Left renal cortex interstitium (tissue), 4 donors: Measurements from ENCODE around the gene BMPR1B. TPM values are rescaled to one million over a fixed set of nuclear protein-coding genes. Genes with fewer than 3 reads are reported as not detected.

Source experiments
- DNase-seq, 4 donors: peaks; one replicate each; pipeline ENCODE4 v3.0.0-alpha.2; 2013; ENCODE audit warnings: low read depth in 4 of 4, low spot score in 2 of 4, missing footprints in 1 of 4
- polyA plus RNA-seq, 4 donors: library from polyadenylated mRNA; unstranded; fragments of 120-200 nt; gene quantifications; one replicate each; pipeline ENCODE4 v1.2.1, GENCODE V29; 2013; ENCODE audit not compliant: insufficient read length in 4 of 4

BMPR1B gene
- polyA plus RNA-seq, 4 donors, result 20.4 to 27.2 (median 23.7) TPM

DNA sequence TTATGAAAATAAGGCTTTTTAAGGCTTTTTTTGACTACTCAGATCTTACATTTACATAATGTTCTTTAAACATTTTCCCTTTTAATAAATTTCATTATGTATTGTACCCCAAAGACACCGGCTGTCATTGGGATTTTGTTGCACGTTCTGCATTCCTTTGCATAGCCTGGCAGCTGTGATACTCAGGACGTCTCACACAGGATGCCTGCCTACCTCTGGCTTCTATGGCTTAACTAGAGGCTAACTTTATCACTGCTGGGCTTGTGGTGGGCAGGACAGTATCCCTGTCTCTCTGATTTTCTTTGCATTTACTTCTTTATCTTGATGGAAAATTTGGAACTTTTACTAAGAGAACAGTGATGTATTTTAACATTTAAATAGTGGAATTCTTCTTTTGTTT is 147.8 kb downstream of the BMPR1B start:
- no peak for DNase-seq

DNA sequence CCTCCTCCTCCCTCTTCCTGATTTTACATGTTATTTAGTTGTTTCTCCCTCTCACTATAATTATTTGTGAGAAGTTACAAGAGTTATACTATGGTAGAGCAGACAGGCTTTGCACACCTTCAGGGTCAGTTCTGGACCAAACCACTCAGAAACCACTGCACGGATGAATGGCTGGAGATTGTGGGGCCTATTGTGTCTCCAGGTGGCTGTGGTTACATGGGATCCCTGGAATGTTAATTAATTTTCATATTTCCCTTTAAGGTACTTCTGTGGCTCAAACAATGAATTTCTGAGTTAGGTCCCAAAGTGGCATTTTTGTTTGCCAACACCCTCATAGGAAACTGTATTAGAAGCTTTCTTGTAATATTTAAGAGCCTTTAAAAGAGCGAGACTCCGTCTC is 151.9 kb downstream of the BMPR1B start:
- no peak for DNase-seq

DNA sequence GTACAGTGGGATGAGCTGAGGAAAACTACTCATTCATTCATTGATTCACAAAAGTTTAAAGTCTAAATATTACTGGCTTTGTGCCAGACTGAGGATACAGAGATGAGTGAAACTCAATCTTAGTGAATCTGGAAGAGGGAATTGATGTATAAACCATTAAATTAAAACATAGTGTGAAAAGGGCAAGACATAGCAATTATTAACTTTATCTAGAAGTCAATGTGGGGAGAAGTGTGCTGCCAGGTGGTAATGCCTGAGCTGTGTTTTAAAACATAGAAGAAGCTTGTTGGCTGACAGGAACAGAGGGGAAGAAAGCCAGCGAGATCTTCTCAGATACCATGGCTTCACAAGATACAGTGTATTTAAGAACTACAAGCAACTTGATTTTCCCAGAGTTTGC is 153.4 kb downstream of the BMPR1B start:
- DNase-seq, result no peak

DNA sequence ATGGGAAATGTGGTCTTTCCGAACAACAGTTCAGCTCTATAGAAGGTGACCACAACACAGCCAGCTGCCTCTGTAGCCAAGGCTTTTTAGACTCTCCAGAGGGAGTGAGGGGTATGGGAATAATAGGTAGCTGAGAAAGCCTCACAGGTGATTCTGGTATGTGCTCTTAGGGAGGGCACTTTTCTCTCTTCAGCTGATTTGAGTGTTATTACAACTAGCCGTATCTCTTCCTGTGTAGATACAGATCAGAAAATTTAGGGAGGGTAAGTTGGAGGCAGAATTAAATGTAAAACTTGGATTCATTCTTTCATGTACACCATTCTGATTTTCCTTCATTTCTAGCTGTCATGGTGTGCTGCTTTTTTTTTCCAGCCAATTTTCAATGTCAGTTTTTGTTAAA is 154.9 kb downstream of the BMPR1B start:
- DNase-seq, result no peak

DNA sequence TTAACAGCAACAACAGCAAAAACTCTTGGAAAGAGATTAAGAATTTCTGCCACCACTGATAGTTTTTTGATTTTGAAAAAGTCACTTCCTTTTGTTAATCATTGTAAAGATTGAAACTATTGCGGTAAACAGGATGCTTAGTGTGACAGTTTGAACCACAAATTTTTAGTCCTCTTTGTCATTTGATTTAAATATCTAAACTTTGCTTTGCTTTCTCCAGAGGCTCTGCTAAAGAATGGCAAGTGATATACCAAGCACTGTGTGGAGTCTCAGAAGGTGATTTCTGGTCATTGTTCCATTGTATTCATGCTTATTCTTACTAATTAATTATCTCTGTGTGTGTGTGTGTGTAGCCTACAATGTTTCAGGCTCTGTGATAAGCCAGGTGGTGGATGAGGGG is 155.6 kb downstream of the BMPR1B start:
- no peak for DNase-seq

DNA sequence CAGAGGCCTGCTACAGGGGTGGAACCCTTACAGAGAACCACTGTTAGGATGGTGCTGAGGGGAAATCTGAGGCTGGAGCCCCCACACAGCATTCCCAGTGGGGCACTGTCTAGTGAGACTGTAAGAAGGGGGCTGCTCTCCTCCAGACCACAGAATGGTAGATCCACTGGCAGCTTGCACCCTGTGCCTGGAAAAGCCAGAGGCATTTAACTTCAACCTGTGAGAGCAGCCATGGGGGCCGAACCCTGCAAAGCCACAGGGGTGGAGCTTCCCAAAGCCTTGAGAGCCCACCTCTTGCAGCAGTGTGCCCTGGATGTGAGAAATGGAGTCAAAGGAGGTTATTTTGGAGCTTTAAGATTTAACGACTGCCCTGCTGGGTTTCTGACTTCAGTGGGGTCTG is 159.4 kb downstream of the BMPR1B start:
- DNase-seq, result no peak

DNA sequence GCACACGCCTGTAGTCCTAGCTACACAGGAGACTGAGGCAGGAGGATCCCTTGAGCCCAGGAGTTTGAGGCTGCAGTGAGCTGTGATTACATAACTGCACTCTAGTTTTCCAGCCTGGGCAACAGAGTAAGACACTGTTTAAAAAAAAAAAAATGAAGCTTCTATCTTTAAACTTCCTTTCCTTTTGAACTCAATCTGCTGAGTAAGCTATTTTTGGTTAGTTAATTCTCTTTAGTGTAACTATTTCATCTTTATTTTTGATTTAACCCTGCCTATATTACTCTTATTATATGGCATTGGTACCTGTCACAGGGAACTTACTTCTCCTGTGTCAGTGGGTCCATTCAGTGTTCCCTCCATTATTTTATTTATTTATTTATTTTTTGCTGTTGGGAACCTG is 160.8 kb downstream of the BMPR1B start:
- no peak for DNase-seq

DNA sequence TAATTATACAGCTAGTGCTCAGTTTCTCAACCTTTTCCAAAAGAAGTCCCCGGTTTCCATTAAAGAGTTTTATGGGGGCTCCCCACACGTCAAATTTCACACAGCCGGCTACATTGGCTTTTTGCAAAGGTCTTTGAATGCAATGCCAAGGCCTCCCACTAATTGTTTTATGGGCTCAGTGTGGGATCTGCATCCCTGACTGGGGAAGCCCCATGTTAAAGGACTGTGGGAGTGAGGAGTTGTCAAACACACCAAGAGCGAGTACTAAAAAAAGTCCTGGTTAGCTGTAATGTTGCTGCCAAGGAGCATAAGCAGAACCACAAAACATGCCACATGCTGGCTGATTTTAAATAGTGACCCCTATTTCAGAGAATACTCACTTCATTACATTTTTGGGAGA is 162.6 kb downstream of the BMPR1B start:
- DNase-seq, result no peak

DNA sequence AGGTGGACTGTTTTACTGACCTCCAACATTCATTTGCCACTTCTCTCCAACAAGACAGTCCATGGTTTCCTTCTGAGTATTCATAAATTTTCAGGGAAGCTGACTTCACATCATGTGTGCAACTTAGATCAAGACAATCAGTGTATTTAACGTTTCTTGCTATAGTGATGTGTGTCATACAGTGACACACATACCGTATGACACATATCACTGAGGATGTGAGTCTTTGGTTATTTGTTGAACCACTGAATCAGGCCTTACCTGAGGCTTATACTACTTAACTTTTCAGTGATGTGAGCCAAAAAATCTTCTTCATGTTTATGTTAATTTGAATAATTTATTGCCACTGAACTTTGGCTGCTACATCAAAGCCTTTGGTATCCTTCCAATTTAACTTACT is 166.8 kb downstream of the BMPR1B start:
- DNase-seq, result no peak

DNA sequence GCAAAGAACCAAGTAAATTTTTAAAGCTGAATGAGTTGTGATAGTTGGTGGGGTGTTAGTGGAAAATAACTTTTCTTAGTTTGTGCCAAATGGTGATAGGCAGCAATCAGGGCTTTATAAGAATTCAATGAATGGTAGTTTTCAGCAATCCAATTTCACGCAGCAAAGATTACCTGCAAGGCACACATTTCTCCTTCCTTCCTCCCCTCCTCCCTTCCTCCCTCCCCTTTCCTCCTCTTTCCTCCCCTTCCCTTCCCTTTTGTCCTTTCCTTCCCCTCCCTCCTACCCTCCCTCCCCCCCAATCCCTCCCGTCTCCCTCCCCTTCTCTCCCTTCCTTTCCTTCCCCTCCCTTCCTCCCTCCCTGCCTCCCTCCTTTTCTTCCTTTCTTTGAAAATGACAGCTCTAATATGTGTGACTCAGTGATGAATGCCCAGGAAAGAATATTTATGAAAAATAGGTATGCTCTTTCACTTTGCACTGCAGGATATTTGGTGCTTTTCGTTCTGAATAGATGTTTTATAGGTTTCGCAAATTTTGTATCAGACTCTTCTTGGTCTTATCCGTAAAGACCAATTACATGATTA is 168.1 kb downstream of the BMPR1B start:
- DNase-seq, result no peak

DNA sequence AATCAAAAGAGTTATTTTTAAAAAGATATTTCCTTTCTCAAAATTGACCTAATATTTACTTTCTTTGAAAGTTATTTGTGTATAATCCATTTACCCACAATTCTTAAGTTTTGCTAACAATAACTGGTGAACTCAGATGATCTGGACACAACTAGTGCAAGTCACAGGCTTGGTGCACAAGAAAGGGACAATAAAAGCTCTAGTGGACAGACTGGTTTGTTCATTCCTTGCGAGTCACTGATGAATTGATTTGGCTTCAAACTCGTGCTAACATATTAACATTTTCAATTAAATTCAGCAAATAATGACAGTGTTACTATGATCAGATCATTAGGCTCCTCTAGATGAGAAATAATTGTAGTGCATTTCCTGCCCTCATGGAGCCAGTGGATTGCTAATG is 169.2 kb downstream of the BMPR1B start:
- no peak for DNase-seq

DNA sequence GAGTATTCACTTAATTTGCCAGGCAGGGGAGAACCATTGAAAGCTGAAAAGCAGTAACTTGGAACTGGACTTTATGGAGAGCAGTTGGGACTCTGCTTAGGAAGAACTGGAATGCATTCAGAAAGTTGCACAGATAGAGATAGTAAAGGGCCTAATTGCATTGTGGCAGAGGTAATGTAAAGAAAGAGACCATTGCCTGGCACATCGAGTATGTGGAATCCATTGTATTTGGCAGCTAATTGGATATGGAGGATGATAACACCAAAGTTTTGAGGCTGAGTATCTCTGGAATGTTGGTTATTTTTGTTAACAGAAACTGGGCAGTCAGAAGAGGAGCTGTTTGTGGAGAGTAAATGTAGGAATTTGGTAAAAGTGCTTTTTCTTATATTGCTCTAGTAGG is 169.9 kb downstream of the BMPR1B start:
- DNase-seq, result no peak

DNA sequence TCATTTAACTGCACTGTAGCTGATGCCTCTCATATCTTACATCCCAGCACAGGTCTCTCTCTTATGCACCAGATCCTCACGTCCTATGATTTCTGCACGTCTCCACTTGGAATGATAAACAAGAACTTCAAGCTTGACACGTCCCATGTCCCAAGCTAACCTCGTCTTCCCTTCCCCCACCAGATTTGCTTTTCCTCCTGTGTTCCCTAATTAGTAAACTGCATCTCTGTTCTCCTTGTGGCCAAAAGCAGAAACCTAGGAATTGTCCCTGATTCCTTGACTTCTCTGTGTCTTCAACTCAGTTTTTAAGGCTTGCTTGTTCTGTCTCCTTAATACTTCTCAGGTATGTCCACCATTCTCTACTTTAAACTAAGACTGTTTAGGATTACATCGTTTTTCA is 171.9 kb downstream of the BMPR1B start:
- DNase-seq, result no peak

DNA sequence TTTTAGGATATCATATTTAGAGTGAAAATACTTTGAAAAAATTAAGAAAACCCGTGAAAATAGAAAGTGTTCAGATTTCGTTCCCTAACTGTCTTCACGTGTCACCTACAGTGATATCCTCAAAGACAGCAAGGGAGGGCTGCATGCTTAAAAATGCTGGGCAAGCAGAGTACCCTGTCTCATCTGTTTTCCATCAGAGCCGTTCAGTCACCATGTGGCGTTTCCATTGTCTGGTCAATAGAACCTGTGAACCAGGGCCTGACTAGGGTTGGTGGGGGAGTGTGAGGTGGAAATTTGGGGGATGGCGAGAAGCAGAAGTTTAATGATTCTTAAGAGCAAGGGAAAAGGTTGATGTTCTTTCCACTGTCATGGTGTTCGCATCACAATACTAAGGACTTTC is 173.9 kb downstream of the BMPR1B start:
- DNase-seq, result no peak

DNA sequence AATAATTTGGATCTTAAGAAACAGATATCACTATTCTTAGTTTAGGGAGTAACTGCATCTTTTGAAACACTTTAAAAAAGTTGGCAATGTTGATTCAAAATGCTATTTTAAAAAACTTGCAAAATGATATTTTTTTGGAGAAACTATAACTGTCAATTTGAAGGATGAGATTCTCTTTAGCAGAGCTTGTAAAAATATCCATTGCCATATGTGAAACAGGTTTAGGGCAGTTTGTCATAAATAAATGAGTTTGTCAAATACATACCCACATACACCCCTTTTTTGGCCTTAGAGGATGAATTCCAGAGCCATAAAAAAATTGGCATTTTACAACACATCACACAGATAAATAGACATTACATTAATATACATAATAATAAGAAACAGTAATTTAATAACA is 174.6 kb downstream of the BMPR1B start:
- no peak for DNase-seq

DNA sequence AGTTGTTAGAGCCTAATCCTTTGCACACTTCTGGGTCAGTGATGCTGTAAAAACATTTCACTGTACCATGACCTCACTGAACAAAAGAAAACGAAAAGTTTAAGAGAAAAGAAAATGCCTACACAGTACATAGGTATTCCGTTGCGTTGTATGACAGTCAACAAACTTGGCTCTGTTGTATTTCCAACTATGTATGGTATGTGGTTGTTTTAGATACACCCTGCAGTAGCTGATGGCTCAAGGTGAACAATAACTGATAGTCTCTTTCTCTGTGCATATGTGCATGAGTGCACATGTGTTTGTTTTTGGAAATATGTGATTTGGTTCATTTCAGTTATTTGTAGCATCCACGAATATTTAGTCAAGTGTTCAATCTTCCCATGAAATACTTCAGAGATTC is 176.0 kb downstream of the BMPR1B start:
- DNase-seq, result no peak

DNA sequence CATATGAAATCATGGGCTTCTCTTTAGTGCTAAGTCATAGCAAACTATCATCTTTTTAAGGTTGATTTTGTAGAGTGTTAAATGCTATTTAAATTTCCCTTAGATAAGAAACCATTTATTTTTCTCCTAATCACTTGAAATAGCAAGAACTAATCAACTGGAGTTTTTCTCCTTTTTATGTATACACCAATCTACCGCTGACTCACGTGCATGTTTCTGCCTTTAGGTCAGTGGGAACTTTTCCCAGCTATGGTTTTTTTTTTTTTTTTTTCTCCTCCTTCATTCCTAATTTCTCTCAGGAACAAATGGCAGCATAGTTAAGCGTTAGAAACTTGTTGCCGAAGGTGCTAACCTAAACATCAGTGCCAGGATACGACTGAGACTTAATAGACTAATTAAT is 176.4 kb downstream of the BMPR1B start:
- no peak for DNase-seq

DNA sequence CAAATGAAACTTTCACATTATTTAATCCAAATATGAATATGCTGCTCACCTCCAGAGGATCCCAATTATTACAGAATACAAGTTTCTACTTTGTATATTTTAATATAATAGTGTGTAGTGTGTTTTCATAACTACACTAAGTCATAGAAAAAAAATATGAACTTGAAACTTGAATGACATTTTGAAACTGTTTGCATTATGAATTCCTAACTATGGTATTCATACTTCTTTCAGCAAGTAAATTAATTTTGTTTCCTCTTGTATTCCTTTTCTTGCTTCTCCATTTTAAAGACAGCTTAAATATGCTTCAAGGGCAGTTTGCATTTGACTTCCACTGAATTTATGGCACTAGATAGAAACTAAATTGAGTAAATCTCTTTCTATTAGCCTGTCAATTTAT is 177.1 kb downstream of the BMPR1B start:
- DNase-seq, result no peak

DNA sequence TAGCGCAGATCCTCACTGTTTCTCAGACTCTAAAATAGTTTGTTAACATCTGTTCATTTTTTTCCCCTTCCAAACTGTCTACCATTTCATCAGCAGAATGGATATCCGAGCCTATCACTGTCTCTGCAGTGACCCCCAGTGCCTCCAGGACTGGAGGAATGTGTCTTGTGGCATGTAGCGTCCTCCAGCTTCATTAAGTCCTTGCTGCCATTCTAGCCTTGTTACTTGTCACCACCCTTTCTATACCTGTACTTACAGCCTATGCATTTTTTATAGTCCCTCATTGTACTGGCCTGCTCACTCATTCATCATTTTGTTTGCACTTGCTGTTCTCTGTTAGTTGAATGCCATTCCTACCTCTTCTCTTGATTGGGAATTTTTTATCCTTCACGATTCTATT is 179.1 kb downstream of the BMPR1B start:
- DNase-seq, result no peak

DNA sequence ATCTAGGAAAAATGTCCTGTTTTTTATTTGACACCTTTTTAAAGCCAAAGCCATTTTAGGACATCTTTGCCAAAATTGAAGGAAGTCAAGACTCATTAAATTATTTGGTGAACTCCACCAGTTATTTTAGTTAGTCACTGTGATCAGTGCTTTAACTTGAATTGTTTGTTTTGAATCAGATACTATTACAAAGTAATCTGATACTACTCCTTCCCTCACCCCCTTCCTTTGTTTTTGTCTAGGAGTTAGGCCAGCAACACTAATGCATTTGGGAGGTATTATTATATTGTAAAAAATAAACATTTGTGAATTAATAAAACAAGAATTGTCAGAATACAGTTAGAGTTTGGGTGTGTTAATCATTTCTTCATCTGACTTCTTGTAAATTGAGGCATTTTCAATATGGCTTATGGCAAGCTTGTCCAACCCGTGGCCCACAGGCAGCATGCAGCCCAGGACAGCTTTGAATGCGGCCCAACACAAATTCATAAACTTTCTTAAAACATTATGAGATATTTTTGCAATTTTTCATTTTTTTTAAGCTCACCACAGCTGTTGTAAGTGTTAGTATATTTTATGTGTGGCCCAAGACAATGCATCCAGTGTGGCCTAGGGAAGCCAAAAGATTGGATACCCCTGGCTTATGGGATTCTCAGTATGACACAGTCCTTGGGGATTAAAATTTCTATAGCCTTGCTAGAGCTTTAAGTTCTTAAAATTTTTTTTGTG is 182.2 kb downstream of the BMPR1B start:
- no peak for DNase-seq

DNA sequence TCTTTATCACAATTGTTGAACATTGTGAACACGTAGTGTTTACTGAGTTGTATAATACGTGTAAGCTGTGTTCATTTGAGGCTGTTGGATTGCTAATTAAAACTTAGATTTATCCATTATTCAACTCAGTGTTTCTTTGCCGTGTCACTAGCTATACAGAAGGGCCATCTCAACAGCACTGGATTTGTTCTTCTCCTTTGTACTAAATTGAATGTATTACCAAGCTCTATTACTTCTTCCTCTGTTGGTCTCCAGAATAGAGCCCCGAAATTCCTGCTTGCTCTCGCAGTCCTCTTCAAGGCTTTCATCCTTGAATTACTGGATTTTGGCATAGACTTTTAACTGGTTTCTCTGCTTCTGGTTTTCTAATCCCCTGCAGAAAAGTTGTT is 182.8 kb downstream of the BMPR1B start:
- no peak for DNase-seq

DNA sequence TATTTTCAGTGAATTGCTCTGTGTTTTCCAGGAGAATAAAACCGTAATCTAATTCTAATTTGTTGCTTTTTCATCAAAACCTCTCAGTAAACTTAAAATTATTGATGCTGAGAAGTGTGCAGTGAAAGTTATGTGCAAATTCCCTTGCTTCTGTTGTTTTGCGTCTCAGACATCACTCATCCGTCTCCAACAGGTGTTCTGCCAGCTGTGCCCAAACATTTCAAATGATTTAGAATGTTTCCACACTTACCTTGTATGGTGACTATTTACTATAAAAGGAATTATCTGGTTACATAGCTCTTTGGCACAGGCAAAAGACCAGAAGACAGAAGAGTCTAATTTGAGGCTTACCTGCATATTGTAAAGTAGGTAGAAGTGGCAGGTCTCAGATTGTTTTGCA is 184.0 kb downstream of the BMPR1B start:
- DNase-seq, result no peak

DNA sequence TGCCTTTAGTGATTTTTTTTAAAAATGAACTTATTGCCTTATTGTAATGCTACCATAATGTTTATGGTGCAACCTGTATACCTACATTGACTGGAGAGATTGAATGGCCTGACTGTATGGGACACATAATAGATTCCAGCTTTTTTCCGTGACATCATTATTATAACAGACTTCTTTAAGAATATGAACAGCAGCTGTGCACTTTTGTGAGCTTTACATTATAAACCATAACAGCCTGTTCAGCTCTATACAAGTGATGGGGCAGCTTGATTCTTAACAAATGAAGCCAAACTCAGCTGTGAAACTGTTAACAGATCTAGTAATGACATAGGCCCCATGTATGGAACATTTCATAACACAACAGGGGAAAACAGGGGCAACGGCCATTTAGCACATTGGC is 187.0 kb downstream of the BMPR1B start:
- no peak for DNase-seq
